ENCODE results near the gene ZBTB7C.

Gene ZBTB7C

GRCh38 chr18:48367557-48367956 is 41.6 kb downstream of the ZBTB7C start:
- Mint-ChIP-seq H3K27me3 (ENCODE audit: low read depth) (peaks cover 2% of the 10 kb centered on the region), H3K4me1 (peaks cover 14% of the 10 kb centered on the region), H3K36me3 (ENCODE audit: low read depth) (peaks cover 7% of the 10 kb centered on the region), H3K9me3 (peaks cover 11% of the 10 kb centered on the region), H3K4me3 (no peak overlapping the region), H3K27ac (peak overlapping the region in 1 of 3 experiments; percentile 21)
- no peak for TF ChIP-seq CTCF (IDR thresholded peaks at IDR 0.05; ENCODE audit: unreplicated experiment in 3 of 3)

- peak overlapping the region in 1 of 3 experiments; percentile 81 for H3K27ac Mint-ChIP-seq
- H3K9me3 Mint-ChIP-seq = peaks cover 11% of the 10 kb centered on the region
- H3K4me1 Mint-ChIP-seq = peaks cover 14% of the 10 kb centered on the region
- H3K27me3 Mint-ChIP-seq (ENCODE audit: low read depth) = no peaks in the 10 kb centered on the region
- peak overlapping the region in 1 of 3 experiments; percentile 16 for H3K4me3 Mint-ChIP-seq
- peaks cover 7% of the 10 kb centered on the region for H3K36me3 Mint-ChIP-seq (ENCODE audit: low read depth)
- TF ChIP-seq CTCF (IDR thresholded peaks at IDR 0.05; ENCODE audit: unreplicated experiment in 3 of 3) = no peak
Measured at GRCh38 chr18:48365965-48366364, 43.2 kb downstream of the ZBTB7C start.

GRCh38 chr18:48364146-48364545 is 45.0 kb downstream of the ZBTB7C start:
- peaks cover 11% of the 10 kb centered on the region for H3K9me3 Mint-ChIP-seq
- H3K27me3 Mint-ChIP-seq (ENCODE audit: low read depth) = no peaks in the 10 kb centered on the region
- no peak for TF ChIP-seq CTCF (IDR thresholded peaks at IDR 0.05; ENCODE audit: unreplicated experiment in 3 of 3)
- H3K36me3 Mint-ChIP-seq (ENCODE audit: low read depth) = peaks cover 7% of the 10 kb centered on the region
- H3K4me3 Mint-ChIP-seq = no peak overlapping the region
- peak overlapping the region; percentile 90 to 97 (median 93) for H3K27ac Mint-ChIP-seq
- H3K4me1 Mint-ChIP-seq = peaks cover 26% of the 10 kb centered on the region

GRCh38 chr18:48363175-48363574 is 46.0 kb downstream of the ZBTB7C start:
- Mint-ChIP-seq H3K36me3 (ENCODE audit: low read depth) (peaks cover 7% of the 10 kb centered on the region), H3K9me3 (peaks cover 11% of the 10 kb centered on the region), H3K4me1 (peaks cover 30% of the 10 kb centered on the region), H3K4me3 (peak overlapping the region in 2 of 3 experiments; percentile 48 to 55), H3K27me3 (ENCODE audit: low read depth) (peaks cover 4% of the 10 kb centered on the region), H3K27ac (peak overlapping the region; percentile 90 to 97 (median 93))
- TF ChIP-seq CTCF (IDR thresholded peaks at IDR 0.05; ENCODE audit: unreplicated experiment in 3 of 3) = no peak

GRCh38 chr18:48361801-48362200 is 47.4 kb downstream of the ZBTB7C start:
- Mint-ChIP-seq H3K27ac (peak overlapping the region in 1 of 3 experiments; percentile 50), H3K9me3 (peaks cover 11% of the 10 kb centered on the region), H3K27me3 (ENCODE audit: low read depth) (peaks cover 4% of the 10 kb centered on the region), H3K36me3 (ENCODE audit: low read depth) (peaks cover 7% of the 10 kb centered on the region), H3K4me1 (peaks cover 41% of the 10 kb centered on the region), H3K4me3 (no peak overlapping the region)
- no peak for TF ChIP-seq CTCF (IDR thresholded peaks at IDR 0.05; ENCODE audit: unreplicated experiment in 3 of 3)

GRCh38 chr18:48360376-48361021 is 48.7 kb downstream of the ZBTB7C start:
- H3K9me3 Mint-ChIP-seq = peaks cover 9% of the 10 kb centered on the region

More at GRCh38 chr18:48360376-48361021, 48.7 kb downstream of the ZBTB7C start:
- peaks cover 3% of the 10 kb centered on the region for H3K36me3 Mint-ChIP-seq (ENCODE audit: low read depth)
- peaks cover 4% of the 10 kb centered on the region for H3K27me3 Mint-ChIP-seq (ENCODE audit: low read depth)
- TF ChIP-seq CTCF (IDR thresholded peaks at IDR 0.05; ENCODE audit: unreplicated experiment in 3 of 3) = no peak
- peak overlapping the region; percentile 6 to 67 (median 24) for H3K27ac Mint-ChIP-seq
- H3K4me3 Mint-ChIP-seq = no peak overlapping the region
- peaks cover 49% of the 10 kb centered on the region for H3K4me1 Mint-ChIP-seq

All from nephron (organoid).